Liver (tissue), 9 donors: ENCODE results near the gene TUB. TPM values are rescaled to one million over a fixed set of nuclear protein-coding genes. Genes with fewer than 3 reads are reported as not detected.

ENCODE experiments used
- DNase-seq: peaks from one replicate; pipeline ENCODE4 v3.0.0-alpha.2; 2017; ENCODE audit warnings: low spot score
- H3K27ac ChIP-seq, 2 donors: one replicate each; pipeline ENCODE4 v1.7.0; 2013; ENCODE audit warnings: inconsistent platforms in 2 of 2, low read length in 2 of 2, control low read depth in 1 of 2, low read depth in 1 of 2, mild to moderate bottlenecking in 1 of 2
- H3K27me3 ChIP-seq, 4 donors: one replicate each; pipeline versions ENCODE4 v1.6.1 to v1.7.0; 2013; ENCODE audit warnings: low read length in 3 of 4, inconsistent platforms in 1 of 4, mild to moderate bottlenecking in 1 of 4, moderate library complexity in 1 of 4; ENCODE audit not compliant: control insufficient read depth in 4 of 4, insufficient read depth in 4 of 4
- H3K36me3 ChIP-seq, 4 donors: one replicate each; pipeline versions ENCODE4 v1.6.1 to v1.7.0; 2013; ENCODE audit warnings: low read length in 3 of 4, mild to moderate bottlenecking in 3 of 4, low read depth in 1 of 4, moderate library complexity in 1 of 4; ENCODE audit not compliant: control insufficient read depth in 4 of 4, insufficient read depth in 3 of 4
- H3K4me1 ChIP-seq, 4 donors: one replicate each; pipeline versions ENCODE4 v1.6.1 to v1.7.0; 2013; ENCODE audit warnings: low read length in 3 of 4, mild to moderate bottlenecking in 3 of 4, moderate library complexity in 1 of 4; ENCODE audit not compliant: control insufficient read depth in 4 of 4, insufficient read depth in 4 of 4
- H3K4me3 ChIP-seq, 3 donors: one replicate each; pipeline versions ENCODE4 v1.6.1 to v1.7.0; 2013; ENCODE audit warnings: low read length in 3 of 3, control low read depth in 1 of 3, low read depth in 1 of 3, mild to moderate bottlenecking in 1 of 3
- H3K9ac ChIP-seq, 2 donors: one replicate each; pipeline ENCODE4 v1.7.0; 2013; ENCODE audit warnings: low read length in 2 of 2, mild to moderate bottlenecking in 2 of 2, moderate library complexity in 2 of 2, control low read depth in 1 of 2, low read depth in 1 of 2
- H3K9me3 ChIP-seq, 4 donors: one replicate each; pipeline versions ENCODE4 v1.6.1 to v1.7.0; 2013; ENCODE audit warnings: low read length in 3 of 4; ENCODE audit not compliant: control insufficient read depth in 4 of 4
- CTCF ChIP-seq: fragments of 150-350 bp; IDR thresholded peaks from 2 replicates; pipeline ENCODE4 v1.5.1; 2017; ENCODE audit warnings: improper control_type of control experiment, low read depth, low read length; ENCODE audit not compliant: missing input control
- EGR1 ChIP-seq, 2 donors: IDR thresholded peaks; 2 replicates each; pipeline ENCODE4 v1.6.1; 2016 to 2018; ENCODE audit warnings: antibody characterized with exemption in 2 of 2, low read depth in 2 of 2
- FOXA1 ChIP-seq: IDR thresholded peaks from 2 replicates; pipeline ENCODE4 v1.6.1; 2016; ENCODE audit warnings: antibody characterized with exemption
- FOXA2 ChIP-seq: IDR thresholded peaks from 2 replicates; pipeline ENCODE4 v1.6.1; 2016; ENCODE audit warnings: antibody characterized with exemption
- GABPA ChIP-seq, 2 donors: IDR thresholded peaks in 1 of 2; conservative IDR thresholded peaks in 1 of 2; 2 replicates each; pipeline ENCODE4 v1.6.1; 2016; ENCODE audit warnings: antibody characterized with exemption in 2 of 2, mild to moderate bottlenecking in 1 of 2, moderate library complexity in 1 of 2
- HNF4A ChIP-seq, 2 donors: conservative IDR thresholded peaks; 2 replicates each; pipeline ENCODE4 v1.6.1; 2016; ENCODE audit warnings: antibody characterized with exemption in 2 of 2, mild to moderate bottlenecking in 2 of 2
- HNF4G ChIP-seq: IDR thresholded peaks from 2 replicates; pipeline ENCODE4 v1.6.1; 2016; ENCODE audit warnings: antibody characterized with exemption
- JUND ChIP-seq, 2 donors: IDR thresholded peaks; 2 replicates each; pipeline ENCODE4 v1.6.1; 2016; ENCODE audit warnings: antibody characterized with exemption in 2 of 2
- MAX ChIP-seq: IDR thresholded peaks from 2 replicates; pipeline ENCODE4 v1.6.1; 2016; ENCODE audit warnings: antibody characterized with exemption
- NR2F2 ChIP-seq: IDR thresholded peaks from 2 replicates; pipeline ENCODE4 v1.6.1; 2016; ENCODE audit warnings: antibody characterized with exemption
- RAD21 ChIP-seq, 2 donors: IDR thresholded peaks; 2 replicates each; pipeline ENCODE4 v1.6.1; 2016; ENCODE audit warnings: antibody characterized with exemption in 2 of 2, mild to moderate bottlenecking in 2 of 2
- REST ChIP-seq: IDR thresholded peaks from 2 replicates; pipeline ENCODE4 v1.6.1; 2016; ENCODE audit warnings: antibody characterized with exemption, mild to moderate bottlenecking
- SP1 ChIP-seq: IDR thresholded peaks from 2 replicates; pipeline ENCODE4 v1.6.1; 2018; ENCODE audit warnings: antibody characterized with exemption, mild to moderate bottlenecking
- TAF1 ChIP-seq: conservative IDR thresholded peaks from 2 replicates; pipeline ENCODE4 v1.6.1; 2016; ENCODE audit warnings: antibody characterized with exemption, mild to moderate bottlenecking
- YY1 ChIP-seq: IDR thresholded peaks from 2 replicates; pipeline ENCODE4 v1.6.1; 2016; ENCODE audit warnings: antibody characterized with exemption, mild to moderate bottlenecking
- ZBTB33 ChIP-seq: IDR thresholded peaks from 2 replicates; pipeline ENCODE4 v1.6.1; 2016; ENCODE audit warnings: antibody characterized with exemption
- WGBS: extraction: QIAGEN DNeasy Blood & Tissue Kit; methylation state at CpG from one replicate; pipeline ENCODE4 v1.1.7; 2013; 5-methylcytosine and 5-hydroxymethylcytosine counted together
- polyA plus RNA-seq, 2 donors: library from polyadenylated mRNA; stranded (reverse) in 1 of 2; unstranded in 1 of 2; fragments of 200-250 nt in 1 of 2; fragments of >200 nt in 1 of 2; fragmentation: Nextera tagmentation in 1 of 2; extraction: Ambion mirVana in 1 of 2; gene quantifications; one replicate each; pipeline versions ENCODE4 v1.2.1 to v1.2.3, GENCODE V29; 2013 to 2015
- total RNA-seq, 2 donors: library from RNA; depleted of rRNA; stranded (reverse); fragments of >200 nt; gene quantifications; one replicate each; pipeline ENCODE4 v1.2.3, GENCODE V29; 2014
- TF ChIP-seq, protein P1 (sequence below): IDR thresholded peaks from 2 replicates; pipeline ENCODE4 v1.6.1; 2016; ENCODE audit warnings: antibody characterized with exemption
- donor health status: healthy.
- donor health status: healthy.
- donor health status: healthy.
- donor health status: healthy.
- donor health status: healthy.

Gene TUB
- total and polyA plus RNA-seq, 4 donors = 0.15 to 1.3 (median 0.66) TPM

DNA sequence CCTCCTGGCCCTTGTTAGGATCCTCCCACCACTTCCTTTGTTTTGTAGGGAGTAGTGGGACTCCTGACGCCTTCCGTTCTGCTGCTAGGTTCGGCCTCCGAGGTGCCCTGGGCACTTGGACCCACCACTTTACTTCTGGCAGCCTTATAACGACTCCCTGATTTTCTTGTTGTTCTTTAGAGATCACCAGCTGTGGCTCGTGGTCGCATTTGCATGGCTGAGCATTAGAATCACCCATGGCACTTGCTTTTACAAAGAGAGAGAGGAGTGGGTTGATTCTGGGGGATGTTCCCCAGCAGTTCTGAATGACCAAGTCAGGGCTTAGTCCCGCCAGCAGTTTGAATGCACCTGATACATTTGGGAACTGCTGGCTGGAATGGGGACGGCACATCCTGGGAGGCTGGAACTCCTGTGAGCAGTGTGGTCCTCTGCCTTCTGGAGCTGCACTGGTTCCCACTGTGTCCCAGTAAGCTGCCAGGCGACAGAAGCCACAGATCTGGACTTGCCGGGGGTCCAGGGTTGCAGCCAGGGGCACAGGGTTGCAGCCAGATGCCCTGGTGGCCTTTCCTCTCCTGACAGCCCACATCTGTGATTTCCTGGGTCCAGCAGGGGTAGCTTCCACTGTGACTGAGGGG, 4.1 kb downstream of the TUB start:
- TF ChIP-seq RAD21 (IDR thresholded peaks at IDR 0.05) (no peak), ZBTB33 (no peak), MAX (no peak), FOXA2 (no peak), HNF4G (no peak), YY1 (no peak), NR2F2 (no peak), JUND (IDR thresholded peaks at IDR 0.05) (no peak), FOXA1 (no peak), EGR1 (IDR thresholded peaks at IDR 0.05; ENCODE audit: low read depth in 2 of 2) (no peak), SP1 (no peak), GABPA (IDR thresholded peaks at IDR 0.05 in 1 of 2, conservative IDR thresholded peaks at IDR 0.05 in 1 of 2) (no peak), HNF4A (conservative IDR thresholded peaks at IDR 0.05) (no peak), REST (no peak), TAF1 (no peak), CTCF (no peak)
- TF ChIP-seq, protein P1, sequence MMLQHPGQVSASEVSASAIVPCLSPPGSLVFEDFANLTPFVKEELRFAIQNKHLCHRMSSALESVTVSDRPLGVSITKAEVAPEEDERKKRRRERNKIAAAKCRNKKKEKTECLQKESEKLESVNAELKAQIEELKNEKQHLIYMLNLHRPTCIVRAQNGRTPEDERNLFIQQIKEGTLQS = no peak
- no peak overlapping the region for H3K4me3 ChIP-seq
- H3K27me3 ChIP-seq = no peaks in the 10 kb centered on the region
- no peak for DNase-seq
- H3K9me3 ChIP-seq = no peaks in the 10 kb centered on the region
- H3K4me1 ChIP-seq = peaks cover 3 to 7% (median 5%) of the 10 kb centered on the region in 4 donors
- no peak overlapping the region for H3K9ac ChIP-seq
- no peak overlapping the region for H3K27ac ChIP-seq
- WGBS = 81% methylated on average over 11 of the region's 11 CpGs
- no peaks in the 10 kb centered on the region for H3K36me3 ChIP-seq
